Naive thymus-derived CD8-positive, alpha-beta T cell (primary cell): ENCODE data around the gene RGPD8. TPM values are rescaled to one million over a fixed set of nuclear protein-coding genes. Genes with fewer than 3 reads are reported as not detected.
"Not testable (repeated sequence)": the region's sequence is repeated elsewhere in the genome, so short reads cannot be mapped to it uniquely, and the experiment has no call there.

Experiments used
- ATAC-seq, 2 donors: fragments of 150-1000 bp; cut with Tn5 transposase in 1 of 2; sonication (Bioruptor Pico), chemical (Tn5 transposase) in 1 of 2; 1 replicate in 1 of 2; 2 replicates in 1 of 2; pipeline ENCODE4 v1.10.0; 2021; ENCODE audit warnings: mild to moderate bottlenecking in 2 of 2, moderate library complexity in 2 of 2
- POLR2A ChIA-PET: fragments of 350-600 bp; sonication (Branson Sonifier 250); formaldehyde crosslinking; loops from one replicate; lab custom pipeline; 2021; ENCODE audit warnings: antibody characterized with exemption; lab: Charles Lee
- DNase-seq, 10 donors: peaks; one replicate each; pipeline versions ENCODE4 v3.0.0 to v3.0.0-alpha.2; 2020 to 2022
- H3K27ac Mint-ChIP-seq, 10 donors: one replicate each; pipeline ENCODE4 v1.8.0; 2020 to 2022; ENCODE audit warnings: mild to moderate bottlenecking in 10 of 10, mixed read lengths in 10 of 10, moderate library complexity in 4 of 10, inconsistent platforms in 1 of 10
- H3K27me3 Mint-ChIP-seq, 5 donors: one replicate each; pipeline ENCODE4 v1.8.0; 2021 to 2022; ENCODE audit warnings: mixed read lengths in 5 of 5
- H3K36me3 Mint-ChIP-seq, 3 donors: one replicate each; pipeline ENCODE4 v1.8.0; 2020 to 2022; ENCODE audit warnings: mixed read lengths in 3 of 3, mild to moderate bottlenecking in 2 of 3, inconsistent platforms in 1 of 3
- H3K4me1 Mint-ChIP-seq, 4 donors: one replicate each; pipeline ENCODE4 v1.8.0; 2021 to 2022; ENCODE audit warnings: mixed read lengths in 4 of 4
- H3K4me3 Mint-ChIP-seq, 10 donors: one replicate each; pipeline ENCODE4 v1.8.0; 2020 to 2022; ENCODE audit warnings: mild to moderate bottlenecking in 10 of 10, mixed read lengths in 10 of 10, moderate library complexity in 6 of 10, inconsistent platforms in 1 of 10
- H3K9me3 Mint-ChIP-seq, 9 donors: one replicate each; pipeline ENCODE4 v1.8.0; 2020 to 2022; ENCODE audit warnings: mixed read lengths in 9 of 9, mild to moderate bottlenecking in 3 of 9, inconsistent platforms in 1 of 9, moderate library complexity in 1 of 9
- polyA plus RNA-seq, 3 donors: library from polyadenylated mRNA; unstranded; fragments of 300-500 nt; fragmentation: Illumina TruSeq; gene quantifications; one replicate each; pipeline ENCODE4 v1.2.3, GENCODE V29; 2021
- total RNA-seq, 8 experiments: library from RNA in 2 of 8; stranded (reverse) in 2 of 8; gene quantifications; one replicate each; pipeline ENCODE4 v1.2.3 and lab custom pipeline; 2021 to 2026

The RGPD8 gene
- total RNA-seq (10 to 100 TPM; 32.4 to 37.5 TPM), polyA plus RNA-seq (1 to 10 TPM in 2 of 3 donors, under 1 TPM in 1; 0.68 to 3.6 (median 3.6) TPM), total RNA-seq (lab: John Stamatoyannopoulos, UW) (6.4 to 19.5 (median 11.8) reads per million in 6 experiments)

GRCh38 chr2:112433480-112433879 is at the start of gene RGPD8:
Gene RGPD8, minus strand, starts transcription at chr2:112433645. Its CDS starts 192 bp downstream, at chr2:112433453.
- H3K4me1 Mint-ChIP-seq: peaks cover 8 to 26% (median 19%) of the 10 kb centered on the region in 4 donors
- not testable (repeated sequence) for H3K27me3 Mint-ChIP-seq, H3K36me3 Mint-ChIP-seq, H3K9me3 Mint-ChIP-seq
- H3K4me3 Mint-ChIP-seq: peak within 1 kb of the TSS; percentile 73 to 86 (median 81)
- DNase-seq: peak; percentile 76 to 95 (median 90)
- POLR2A ChIA-PET: interaction anchor here (0.6 kb wide), 1 partner anchor 307 kb away, joined by 4 read pairs; no protein-coding TSS in a partner anchor
- peak; percentile 99 for ATAC-seq
- peak within 1 kb of the TSS; percentile 48 to 93 (median 87) for H3K27ac Mint-ChIP-seq

- Mint-ChIP-seq H3K27me3 (peaks cover 0 to 1% (median 0%) of the 10 kb centered on the region in 5 donors), H3K4me3 (peak overlapping the region; percentile 85 to 96 (median 93)), H3K36me3 (no peaks in the 10 kb centered on the region), H3K9me3 (no peaks in the 10 kb centered on the region), H3K27ac (peak overlapping the region in 9 of 10 donors; percentile 5 to 89 (median 60)), H3K4me1 (peaks cover 18 to 44% (median 24%) of the 10 kb centered on the region in 4 donors)
- ATAC-seq: no peak
- POLR2A ChIA-PET: interaction anchor here (1.5 kb wide), 1 partner anchor 101 kb away, joined by 4 read pairs; the partner anchor contains the start of gene CHCHD5
- DNase-seq: no peak
Measured at GRCh38 chr2:112483042-112483473, 49.6 kb upstream of the RGPD8 start.

- Mint-ChIP-seq H3K4me1 (peaks cover 18 to 44% (median 24%) of the 10 kb centered on the region in 4 donors), H3K36me3 (no peaks in the 10 kb centered on the region), H3K27me3 (peaks cover 0 to 1% (median 0%) of the 10 kb centered on the region in 5 donors), H3K4me3 (peak overlapping the region; percentile 85 to 96 (median 93)), H3K27ac (peak overlapping the region in 9 of 10 donors; percentile 52 to 94 (median 78)), H3K9me3 (no peaks in the 10 kb centered on the region)
- DNase-seq: peak; percentile 2 to 66 (median 22)
- POLR2A ChIA-PET: interaction anchor here (0.5 to 1.5 kb wide), 2 partner anchors 102 to 107 kb away, joined by 4 to 7 read pairs; partner anchors contain the start of gene CHCHD5
- ATAC-seq: peak; percentile 7 to 18
Measured at GRCh38 chr2:112482309-112483041, 49.0 kb upstream of the RGPD8 start.

- Mint-ChIP-seq H3K36me3 (no peaks in the 10 kb centered on the region), H3K4me1 (peaks cover 18 to 42% (median 24%) of the 10 kb centered on the region in 4 donors), H3K27ac (peak within 1 kb of the TSS; percentile 89 to 94 (median 93)), H3K9me3 (no peaks in the 10 kb centered on the region), H3K27me3 (peaks cover 0 to 1% (median 0%) of the 10 kb centered on the region in 5 donors), H3K4me3 (peak within 1 kb of the TSS; percentile 88 to 99 (median 98))
- DNase-seq (peak; percentile 62 to 83 (median 74)), ATAC-seq (peak; percentile 72 to 78)
- POLR2A ChIA-PET: interaction anchor here (1.5 to 2.2 kb wide), 2 partner anchors 61 to 102 kb away, joined by 4 to 6 read pairs; partner anchors contain the start of genes CHCHD5 and POLR1B
Measured at GRCh38 chr2:112481528-112482233, 48.2 kb upstream of the RGPD8 start, which contains the start of gene TTL. Gene TTL, plus strand, starts transcription at chr2:112482156. Its CDS starts 189 bp downstream, at chr2:112482345.

GRCh38 chr2:112481050-112481527 is 47.6 kb upstream of the RGPD8 start:
- peaks cover 18 to 36% (median 24%) of the 10 kb centered on the region in 4 donors for H3K4me1 Mint-ChIP-seq
- ATAC-seq (peak; percentile 77 to 85), DNase-seq (peak; percentile 72 to 89 (median 81))
- H3K27ac Mint-ChIP-seq: peak overlapping the region; percentile 87 to 94 (median 92)
- H3K27me3 Mint-ChIP-seq: peaks cover 0 to 1% (median 0%) of the 10 kb centered on the region in 5 donors
- H3K4me3 Mint-ChIP-seq: peak overlapping the region; percentile 88 to 99 (median 98)
- POLR2A ChIA-PET: interaction anchor here (1.5 to 2.2 kb wide), 2 partner anchors 62 to 102 kb away, joined by 4 to 6 read pairs; partner anchors contain the start of genes CHCHD5 and POLR1B
- H3K36me3 Mint-ChIP-seq: no peaks in the 10 kb centered on the region
- H3K9me3 Mint-ChIP-seq: no peaks in the 10 kb centered on the region

- Mint-ChIP-seq H3K9me3 (no peaks in the 10 kb centered on the region), H3K4me3 (peak overlapping the region; percentile 88 to 99 (median 98)), H3K27me3 (peaks cover 0 to 1% (median 0%) of the 10 kb centered on the region in 5 donors), H3K27ac (peak overlapping the region; percentile 87 to 94 (median 92)), H3K36me3 (no peaks in the 10 kb centered on the region), H3K4me1 (peaks cover 18 to 33% (median 23%) of the 10 kb centered on the region in 4 donors)
- ATAC-seq: peak; percentile 17 to 24
- peak in 2 of 10 donors; percentile 6 to 18 for DNase-seq
- POLR2A ChIA-PET: interaction anchor here (0.6 to 2.2 kb wide), 3 partner anchors 11 to 103 kb away, joined by 4 to 6 read pairs (median 4); partner anchors contain the start of genes CHCHD5 and POLR1B
Measured at GRCh38 chr2:112480530-112481049, 47.1 kb upstream of the RGPD8 start.

GRCh38 chr2:112476434-112476833 is 43.0 kb upstream of the RGPD8 start:
- Mint-ChIP-seq H3K27me3 (peaks cover 0 to 1% (median 0%) of the 10 kb centered on the region in 5 donors), H3K4me3 (no peak overlapping the region), H3K36me3 (no peaks in the 10 kb centered on the region), H3K27ac (no peak overlapping the region), H3K4me1 (peaks cover 6 to 13% (median 10%) of the 10 kb centered on the region in 4 donors), H3K9me3 (no peaks in the 10 kb centered on the region)
- POLR2A ChIA-PET: no interaction called here
- DNase-seq (no peak), ATAC-seq (no peak)

- H3K36me3 Mint-ChIP-seq: no peaks in the 10 kb centered on the region
- peaks cover 0 to 1% (median 0%) of the 10 kb centered on the region in 5 donors for H3K27me3 Mint-ChIP-seq
- ATAC-seq (no peak), DNase-seq (no peak)
- no peaks in the 10 kb centered on the region for H3K9me3 Mint-ChIP-seq
- H3K4me3 Mint-ChIP-seq: no peak overlapping the region
- no peaks in the 10 kb centered on the region for H3K4me1 Mint-ChIP-seq
- POLR2A ChIA-PET: no interaction called here
- H3K27ac Mint-ChIP-seq: peak overlapping the region in 1 of 10 donors; percentile 44
Measured at GRCh38 chr2:112474844-112475486, 41.5 kb upstream of the RGPD8 start.

GRCh38 chr2:112472547-112473263 is 39.3 kb upstream of the RGPD8 start:
- no peaks in the 10 kb centered on the region for H3K4me1 Mint-ChIP-seq
- no peak overlapping the region for H3K27ac Mint-ChIP-seq
- H3K4me3 Mint-ChIP-seq: no peak overlapping the region
- ATAC-seq (no peak), DNase-seq (no peak)
- no peaks in the 10 kb centered on the region for H3K9me3 Mint-ChIP-seq
- no peaks in the 10 kb centered on the region for H3K36me3 Mint-ChIP-seq
- H3K27me3 Mint-ChIP-seq: peaks cover 0 to 1% (median 0%) of the 10 kb centered on the region in 5 donors
- POLR2A ChIA-PET: interaction anchor here (1.5 kb wide), 1 partner anchor 11 kb away, joined by 3 read pairs; no protein-coding TSS in a partner anchor

- Mint-ChIP-seq H3K4me3 (no peak overlapping the region), H3K27ac (no peak overlapping the region), H3K9me3 (no peaks in the 10 kb centered on the region), H3K36me3 (no peaks in the 10 kb centered on the region), H3K4me1 (no peaks in the 10 kb centered on the region), H3K27me3 (peaks cover 4 to 13% (median 8%) of the 10 kb centered on the region in 5 donors)
- ATAC-seq: no peak
- DNase-seq: no peak
- POLR2A ChIA-PET: no interaction called here
Measured at GRCh38 chr2:112465382-112465781, 31.9 kb upstream of the RGPD8 start.

GRCh38 chr2:112463256-112463655 is 29.8 kb upstream of the RGPD8 start:
- Mint-ChIP-seq H3K4me3 (no peak overlapping the region), H3K27me3 (peaks cover 4 to 13% (median 8%) of the 10 kb centered on the region in 5 donors), H3K36me3 (no peaks in the 10 kb centered on the region), H3K4me1 (no peaks in the 10 kb centered on the region), H3K27ac (no peak overlapping the region), H3K9me3 (no peaks in the 10 kb centered on the region)
- DNase-seq: no peak
- ATAC-seq: no peak
- POLR2A ChIA-PET: interaction anchor here (0.6 kb wide), 1 partner anchor 16 kb away, joined by 3 read pairs; no protein-coding TSS in a partner anchor
